GM23248 (cell line): ENCODE results near the gene ZNF367. TPM values are rescaled to one million over a fixed set of nuclear protein-coding genes. Genes with fewer than 3 reads are reported as not detected.

Experiments used
- DNase-seq: peaks from one replicate; pipeline ENCODE4 v3.0.0-alpha.2; 2015
- H2AFZ ChIP-seq: fragments of 200-600 bp; sonication (generic); 2 replicates; pipeline ENCODE4 v1.6.1; 2016; ENCODE audit warnings: antibody characterized with exemption
- H3F3A ChIP-seq: fragments of 200-600 bp; sonication (generic); 2 replicates; pipeline ENCODE4 v1.6.1; 2016; ENCODE audit warnings: mild to moderate bottlenecking, antibody characterized with exemption, mixed run types; ENCODE audit not compliant: insufficient read depth
- H3K27ac ChIP-seq: fragments of 200-600 bp; sonication (generic); 2 replicates; pipeline ENCODE4 v1.5.1; 2016; ENCODE audit warnings: mild to moderate bottlenecking
- H3K27me3 ChIP-seq: fragments of 200-600 bp; sonication (generic); replicated peaks from 2 replicates; pipeline ENCODE4 v1.6.1; 2016; ENCODE audit warnings: mild to moderate bottlenecking; ENCODE audit not compliant: insufficient read depth
- H3K36me3 ChIP-seq: fragments of 200-600 bp; sonication (generic); 2 replicates; pipeline ENCODE4 v1.6.1; 2016; ENCODE audit warnings: low read depth, mild to moderate bottlenecking
- H3K4me1 ChIP-seq: fragments of 200-600 bp; sonication (generic); 2 replicates; pipeline ENCODE4 v1.6.1; 2016; ENCODE audit warnings: mild to moderate bottlenecking; ENCODE audit not compliant: insufficient read depth
- H3K4me2 ChIP-seq: fragments of 200-600 bp; sonication (generic); one replicate; pipeline ENCODE4 v1.6.1; 2016; ENCODE audit warnings: mild to moderate bottlenecking; ENCODE audit not compliant: unreplicated experiment
- H3K4me3 ChIP-seq: fragments of 200-600 bp; sonication (generic); 2 replicates; pipeline ENCODE4 v1.5.1; 2016; ENCODE audit warnings: mild to moderate bottlenecking
- H3K79me2 ChIP-seq: fragments of 200-600 bp; sonication (generic); 2 replicates; pipeline ENCODE4 v1.6.1; 2016; ENCODE audit warnings: mild to moderate bottlenecking; ENCODE audit not compliant: insufficient read depth
- H3K9ac ChIP-seq: fragments of 200-600 bp; sonication (generic); 2 replicates; pipeline ENCODE4 v1.6.1; 2016; ENCODE audit warnings: mild to moderate bottlenecking
- H3K9me2 ChIP-seq: fragments of 200-600 bp; sonication (generic); 2 replicates; pipeline ENCODE4 v1.6.1; 2016; ENCODE audit warnings: mixed run types, mild to moderate bottlenecking, moderate library complexity; ENCODE audit not compliant: insufficient read depth
- H3K9me3 ChIP-seq: fragments of 200-600 bp; sonication (generic); one replicate; pipeline ENCODE4 v1.6.1; 2017; ENCODE audit warnings: low read depth
- H4K20me1 ChIP-seq: fragments of 200-600 bp; sonication (generic); 2 replicates; pipeline ENCODE4 v1.6.0; 2016; ENCODE audit not compliant: insufficient read depth
- EZH2 ChIP-seq: fragments of 200-600 bp; sonication (generic); IDR thresholded peaks from 2 replicates; pipeline ENCODE4 v1.6.1; 2018; ENCODE audit warnings: antibody characterized with exemption, mild to moderate bottlenecking; ENCODE audit not compliant: insufficient read depth, poor library complexity, severe bottlenecking
- EZH2phosphoT487 ChIP-seq: fragments of 200-600 bp; sonication (generic); IDR thresholded peaks from 2 replicates; pipeline ENCODE4 v1.6.1; 2018; ENCODE audit warnings: antibody characterized with exemption, moderate library complexity, mild to moderate bottlenecking, low read depth; ENCODE audit not compliant: insufficient read depth
- WGBS, 2 experiments: methylation state at CpG; one replicate each; pipeline ENCODE4 v1.1.6; 2015 to 2017; ENCODE audit warnings: low lambda C conversion rate in 2 of 2, low coverage in 1 of 2; ENCODE audit errors: missing lambda C conversion rate in 2 of 2; 5-methylcytosine and 5-hydroxymethylcytosine counted together
- in situ Hi-C: fragments of 300-500 bp; cut with MboI; formaldehyde crosslinking; loops from 2 replicates; pipeline ENCODE4 v1.15.0; 2020
- polyA plus RNA-seq: library from polyadenylated mRNA; unstranded; fragments of >200 nt; fragmentation: Nextera tagmentation; extraction: Ambion mirVana; gene quantifications from 2 replicates; pipeline ENCODE4 v1.2.1, GENCODE V29; 2016
- total RNA-seq: library from RNA; depleted of rRNA; stranded (reverse); fragments of >200 nt; shearing (Covaris generic); gene quantifications from 2 replicates; pipeline ENCODE4 v1.2.3, GENCODE V29; 2014

ZNF367 gene
- total and polyA plus RNA-seq, 2 experiments from 2014 or later: 2.1 to 9.3 TPM

- Histone ChIP-seq H3K27me3 (no peaks in the 10 kb centered on the region), H4K20me1 (no peaks in the 10 kb centered on the region), H3K27ac (no peak overlapping the region), H3K79me2 (no peaks in the 10 kb centered on the region), H3K36me3 (no peaks in the 10 kb centered on the region), H3K4me3 (no peak overlapping the region), H3K9me3 (no peaks in the 10 kb centered on the region), H3F3A (peaks cover 8% of the 10 kb centered on the region), H3K9me2 (no peaks in the 10 kb centered on the region), H3K4me1 (peaks cover 8% of the 10 kb centered on the region), H3K4me2 (no peak overlapping the region), H2AFZ (no peak overlapping the region), H3K9ac (no peak overlapping the region)
- TF ChIP-seq EZH2phosphoT487 (no peak), EZH2 (no peak)
- no peak for DNase-seq
- in situ Hi-C loops: no loop called here
- WGBS, 2 experiments: 90 to 92% methylated on average over 4 of the region's 4 CpGs
These were observed 7.5 kb upstream of the ZNF367 start for GRCh38 chr9:96425500-96426169.

GRCh38 chr9:96423985-96424336 lies 5.8 kb upstream of the ZNF367 start:
- Histone ChIP-seq H4K20me1 (no peaks in the 10 kb centered on the region), H2AFZ (no peak overlapping the region), H3K9me2 (no peaks in the 10 kb centered on the region), H3K27ac (no peak overlapping the region), H3K4me2 (no peak overlapping the region), H3K27me3 (no peaks in the 10 kb centered on the region), H3K4me3 (no peak overlapping the region), H3F3A (peaks cover 20% of the 10 kb centered on the region), H3K9ac (no peak overlapping the region), H3K4me1 (peaks cover 21% of the 10 kb centered on the region), H3K79me2 (no peaks in the 10 kb centered on the region), H3K36me3 (no peaks in the 10 kb centered on the region), H3K9me3 (no peaks in the 10 kb centered on the region)
- 82 to 95% methylated on average over 6 of the region's 6 CpGs for WGBS, 2 experiments
- no peak for TF ChIP-seq EZH2
- TF ChIP-seq EZH2phosphoT487: no peak
- DNase-seq: no peak
- in situ Hi-C loops: no loop called here

GRCh38 chr9:96423322-96423984 lies 5.3 kb upstream of the ZNF367 start:
- H3K27ac ChIP-seq: no peak overlapping the region
- H3K9me2 ChIP-seq: no peaks in the 10 kb centered on the region
- H3K4me2 ChIP-seq: no peak overlapping the region
- in situ Hi-C loops: no loop called here
- H3K27me3 ChIP-seq: no peaks in the 10 kb centered on the region
- TF ChIP-seq EZH2 (no peak), EZH2phosphoT487 (no peak)
- peaks cover 20% of the 10 kb centered on the region for H3F3A ChIP-seq
- no peak overlapping the region for H2AFZ ChIP-seq
- no peaks in the 10 kb centered on the region for H3K36me3 ChIP-seq
- no peaks in the 10 kb centered on the region for H3K9me3 ChIP-seq
- DNase-seq: no peak
- peaks cover 21% of the 10 kb centered on the region for H3K4me1 ChIP-seq
- WGBS, 2 experiments: 80 to 81% methylated on average over 8 of the region's 8 CpGs
- no peak overlapping the region for H3K4me3 ChIP-seq
- no peaks in the 10 kb centered on the region for H3K79me2 ChIP-seq
- H4K20me1 ChIP-seq: no peaks in the 10 kb centered on the region
- H3K9ac ChIP-seq: no peak overlapping the region

- Histone ChIP-seq H3K27ac (peak overlapping the region; percentile 94), H3K9me3 (no peaks in the 10 kb centered on the region), H3K4me1 (peaks cover 27% of the 10 kb centered on the region), H3K4me3 (peak overlapping the region; percentile 85; the same call in 1 of the 2 replicates), H3K79me2 (peaks cover 13% of the 10 kb centered on the region), H3F3A (peaks cover 25% of the 10 kb centered on the region), H2AFZ (peak overlapping the region; percentile 6; the same call in 1 of the 2 replicates), H3K36me3 (no peaks in the 10 kb centered on the region), H3K27me3 (no peaks in the 10 kb centered on the region), H3K9me2 (no peaks in the 10 kb centered on the region), H3K4me2 (peak overlapping the region; percentile 87), H3K9ac (peak overlapping the region; percentile 38), H4K20me1 (no peaks in the 10 kb centered on the region)
- peak; percentile 94 for DNase-seq
- 61 to 64% methylated on average over 6 of the region's 6 CpGs for WGBS, 2 experiments
- no peak for TF ChIP-seq EZH2
- TF ChIP-seq EZH2phosphoT487: no peak
- in situ Hi-C loops: no loop called here
These were observed 2.5 kb upstream of the ZNF367 start for GRCh38 chr9:96420468-96421219.
